Measurements from ENCODE around the gene REPS2. TPM values are rescaled to one million over a fixed set of nuclear protein-coding genes. Genes with fewer than 3 reads are reported as not detected.

The REPS2 gene
- total RNA-seq, 2 donors from 2014 or later = 15.8 to 19.7 TPM

DNA sequence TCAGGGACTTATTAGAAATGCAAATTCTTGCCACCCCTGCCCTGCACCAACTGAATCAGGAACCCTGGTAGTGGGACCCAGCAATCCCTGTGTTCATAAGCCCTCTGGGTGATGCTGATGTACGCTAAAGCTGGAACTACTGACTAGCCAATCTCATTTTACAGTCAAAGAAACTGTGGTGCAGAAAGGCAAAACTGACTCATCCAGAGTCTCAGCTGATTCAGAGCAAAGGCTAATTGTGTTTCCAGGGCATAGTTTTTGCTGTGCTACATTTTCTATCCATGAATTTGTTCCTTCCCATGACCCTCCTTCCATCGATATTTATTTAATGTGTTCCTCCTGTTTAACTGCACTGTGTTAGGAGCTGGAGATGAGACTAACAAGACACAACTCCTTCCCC, 207.5 kb downstream of the REPS2 start:
- Histone ChIP-seq H3K27me3 (no peaks in the 10 kb centered on the region), H3K9me3 (no peaks in the 10 kb centered on the region), H3K36me3 (replicated peaks in 1 of 2; ENCODE audit: insufficient read depth in 1 of 2, low read depth in 2 of 2) (no peaks in the 10 kb centered on the region), H3K4me3 (no peak overlapping the region), H3K27ac (no peak overlapping the region), H3K4me1 (no peaks in the 10 kb centered on the region)
- WGBS, 2 donors = 82 to 100% methylated on average over 2 of the region's 2 CpGs
- intact Hi-C loops (cut with DNase I) = no loop called here
- no peak for DNase-seq
- ATAC-seq = no peak
- no peak for TF ChIP-seq POLR2A (IDR thresholded peaks at IDR 0.05)
- TF ChIP-seq, protein P1, sequence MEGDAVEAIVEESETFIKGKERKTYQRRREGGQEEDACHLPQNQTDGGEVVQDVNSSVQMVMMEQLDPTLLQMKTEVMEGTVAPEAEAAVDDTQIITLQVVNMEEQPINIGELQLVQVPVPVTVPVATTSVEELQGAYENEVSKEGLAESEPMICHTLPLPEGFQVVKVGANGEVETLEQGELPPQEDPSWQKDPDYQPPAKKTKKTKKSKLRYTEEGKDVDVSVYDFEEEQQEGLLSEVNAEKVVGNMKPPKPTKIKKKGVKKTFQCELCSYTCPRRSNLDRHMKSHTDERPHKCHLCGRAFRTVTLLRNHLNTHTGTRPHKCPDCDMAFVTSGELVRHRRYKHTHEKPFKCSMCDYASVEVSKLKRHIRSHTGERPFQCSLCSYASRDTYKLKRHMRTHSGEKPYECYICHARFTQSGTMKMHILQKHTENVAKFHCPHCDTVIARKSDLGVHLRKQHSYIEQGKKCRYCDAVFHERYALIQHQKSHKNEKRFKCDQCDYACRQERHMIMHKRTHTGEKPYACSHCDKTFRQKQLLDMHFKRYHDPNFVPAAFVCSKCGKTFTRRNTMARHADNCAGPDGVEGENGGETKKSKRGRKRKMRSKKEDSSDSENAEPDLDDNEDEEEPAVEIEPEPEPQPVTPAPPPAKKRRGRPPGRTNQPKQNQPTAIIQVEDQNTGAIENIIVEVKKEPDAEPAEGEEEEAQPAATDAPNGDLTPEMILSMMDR (IDR thresholded peaks at IDR 0.05) = no peak

DNA sequence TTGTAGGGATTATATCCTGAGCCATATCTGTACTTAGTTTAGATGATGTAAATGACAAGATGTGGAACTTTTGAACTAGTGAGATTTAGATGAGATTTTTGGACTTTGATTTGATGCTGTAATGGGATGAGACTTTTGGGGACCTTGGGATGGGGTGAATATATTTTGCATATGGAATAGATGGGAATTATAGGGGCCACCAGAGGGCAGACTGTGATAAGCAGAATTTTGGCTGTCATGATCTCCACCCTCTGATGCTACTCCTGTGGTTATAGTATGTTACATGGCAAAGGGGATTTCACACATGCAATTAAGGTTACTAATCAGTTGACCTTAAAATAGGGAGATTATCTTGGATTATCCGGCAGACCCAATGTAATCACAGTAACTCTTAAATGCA, 214.5 kb downstream of the REPS2 start:
- Histone ChIP-seq H3K27ac (no peak overlapping the region), H3K36me3 (replicated peaks in 1 of 2; ENCODE audit: insufficient read depth in 1 of 2, low read depth in 2 of 2) (no peaks in the 10 kb centered on the region), H3K4me3 (no peak overlapping the region), H3K4me1 (no peaks in the 10 kb centered on the region), H3K9me3 (no peaks in the 10 kb centered on the region), H3K27me3 (no peaks in the 10 kb centered on the region)
- no peak for TF ChIP-seq POLR2A (IDR thresholded peaks at IDR 0.05)
- TF ChIP-seq, protein P1 (IDR thresholded peaks at IDR 0.05) = no peak
- 86 to 100% methylated on average over 1 of the region's 1 CpG for WGBS, 2 donors
- DNase-seq = no peak
- ATAC-seq = no peak
- intact Hi-C loops (cut with DNase I) = no loop called here

DNA sequence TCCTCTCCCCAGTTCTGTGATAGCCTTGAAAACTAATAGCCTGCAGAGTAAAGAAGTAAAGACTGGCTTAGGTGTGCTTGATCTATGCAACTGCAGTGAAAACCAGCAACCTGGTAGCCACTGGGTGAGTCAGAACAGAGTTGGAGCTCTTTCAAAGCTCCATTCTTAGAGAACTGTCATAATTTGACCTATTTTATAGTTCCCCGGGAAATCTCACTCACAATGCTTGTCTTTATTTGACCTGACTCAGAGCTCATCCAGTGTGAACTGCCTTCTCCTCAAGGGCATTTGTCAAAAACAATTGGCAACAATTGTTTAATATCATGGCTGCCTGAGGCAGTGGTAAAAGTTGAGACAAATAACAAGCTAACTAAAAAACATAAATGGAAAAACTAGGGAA, 215.5 kb downstream of the REPS2 start:
- no peaks in the 10 kb centered on the region for H3K4me1 ChIP-seq
- H3K27me3 ChIP-seq = no peaks in the 10 kb centered on the region
- WGBS, 2 donors = 85 to 100% methylated on average over 1 of the region's 1 CpG
- no peak overlapping the region for H3K27ac ChIP-seq
- intact Hi-C loops (cut with DNase I) = no loop called here
- DNase-seq = no peak
- TF ChIP-seq, protein P1 (IDR thresholded peaks at IDR 0.05) = no peak
- TF ChIP-seq POLR2A (IDR thresholded peaks at IDR 0.05) = no peak
- no peaks in the 10 kb centered on the region for H3K9me3 ChIP-seq
- no peak overlapping the region for H3K4me3 ChIP-seq
- no peak for ATAC-seq
- no peaks in the 10 kb centered on the region for H3K36me3 ChIP-seq (replicated peaks in 1 of 2; ENCODE audit: insufficient read depth in 1 of 2, low read depth in 2 of 2)

DNA sequence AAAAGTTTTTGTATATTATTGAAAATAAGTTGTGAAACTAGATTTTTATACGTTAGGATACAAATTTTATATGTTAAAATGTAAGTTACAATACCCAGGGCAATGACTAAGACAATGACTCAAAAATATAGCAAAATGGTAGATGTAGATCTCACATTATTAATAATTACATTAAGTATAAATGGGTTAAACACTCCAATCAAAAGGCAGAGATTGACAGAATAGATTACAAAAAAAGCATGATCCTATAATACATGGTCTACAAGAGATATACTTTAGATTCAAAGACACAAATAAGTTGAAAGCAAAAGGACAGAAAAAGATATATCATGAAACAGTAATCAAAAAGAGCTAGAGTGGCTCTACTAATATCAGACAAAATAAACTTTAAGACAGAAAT, 217.6 kb downstream of the REPS2 start:
- H3K9me3 ChIP-seq = no peaks in the 10 kb centered on the region
- H3K4me1 ChIP-seq = no peaks in the 10 kb centered on the region
- no peak for DNase-seq
- no peaks in the 10 kb centered on the region for H3K36me3 ChIP-seq (replicated peaks in 1 of 2; ENCODE audit: insufficient read depth in 1 of 2, low read depth in 2 of 2)
- ATAC-seq = no peak
- H3K27ac ChIP-seq = no peak overlapping the region
- intact Hi-C loops (cut with DNase I) = no loop called here
- H3K27me3 ChIP-seq = no peaks in the 10 kb centered on the region
- WGBS, 2 donors = 91 to 100% methylated on average over 1 of the region's 1 CpG
- no peak overlapping the region for H3K4me3 ChIP-seq
- TF ChIP-seq, protein P1 (IDR thresholded peaks at IDR 0.05) = no peak
- TF ChIP-seq POLR2A (IDR thresholded peaks at IDR 0.05) = no peak

DNA sequence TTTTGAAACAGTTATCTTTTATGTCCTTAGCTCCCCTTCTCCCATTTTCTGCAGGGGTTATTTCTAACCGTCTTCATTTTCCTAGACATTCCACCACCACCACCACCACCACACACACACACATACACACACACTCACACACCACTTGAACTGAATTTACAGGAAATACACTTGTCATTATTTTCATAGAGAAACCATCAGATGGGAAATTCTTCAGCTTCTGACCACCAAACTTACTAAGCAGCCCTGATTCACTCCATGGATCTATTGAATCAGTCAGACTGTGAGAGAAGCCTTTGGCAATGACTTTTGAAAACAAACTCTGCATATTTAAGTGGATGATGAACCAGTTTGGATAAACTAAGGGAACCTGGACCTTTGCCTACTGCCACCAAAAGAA, 218.5 kb downstream of the REPS2 start:
- H3K4me1 ChIP-seq = no peaks in the 10 kb centered on the region
- ATAC-seq = no peak
- no peak overlapping the region for H3K27ac ChIP-seq
- no peaks in the 10 kb centered on the region for H3K36me3 ChIP-seq (replicated peaks in 1 of 2; ENCODE audit: insufficient read depth in 1 of 2, low read depth in 2 of 2)
- no peak overlapping the region for H3K4me3 ChIP-seq
- H3K27me3 ChIP-seq = no peaks in the 10 kb centered on the region
- no peaks in the 10 kb centered on the region for H3K9me3 ChIP-seq
- DNase-seq = no peak
- intact Hi-C loops (cut with DNase I) = no loop called here
- no peak for TF ChIP-seq POLR2A (IDR thresholded peaks at IDR 0.05)
- TF ChIP-seq, protein P1 (IDR thresholded peaks at IDR 0.05) = no peak
- WGBS, 2 donors = 83 to 93% methylated on average over 1 of the region's 1 CpG

Measured in body of pancreas (tissue), 4 donors.